Measurements from ENCODE around the gene TRNT1.

DNA sequence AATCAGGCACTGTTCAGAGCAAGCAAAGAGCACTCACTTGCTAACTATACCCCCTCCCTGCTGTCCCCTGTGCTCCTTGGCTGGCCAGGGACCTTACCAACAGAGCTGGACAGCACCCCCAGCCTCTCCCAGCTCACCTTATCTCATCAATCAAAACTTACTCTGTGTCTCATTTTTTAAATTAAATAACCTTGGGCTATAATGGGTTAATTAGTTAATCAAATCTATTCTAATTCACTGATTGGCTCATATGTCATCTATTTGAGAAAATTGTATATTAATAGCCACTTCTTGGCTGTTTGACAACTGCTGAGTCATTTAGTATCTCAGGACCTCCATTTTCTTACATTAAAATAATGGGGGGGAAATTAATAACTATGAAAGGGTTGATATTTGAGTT, 39.5 kb upstream of the TRNT1 start:
- TF ChIP-seq, protein P1, sequence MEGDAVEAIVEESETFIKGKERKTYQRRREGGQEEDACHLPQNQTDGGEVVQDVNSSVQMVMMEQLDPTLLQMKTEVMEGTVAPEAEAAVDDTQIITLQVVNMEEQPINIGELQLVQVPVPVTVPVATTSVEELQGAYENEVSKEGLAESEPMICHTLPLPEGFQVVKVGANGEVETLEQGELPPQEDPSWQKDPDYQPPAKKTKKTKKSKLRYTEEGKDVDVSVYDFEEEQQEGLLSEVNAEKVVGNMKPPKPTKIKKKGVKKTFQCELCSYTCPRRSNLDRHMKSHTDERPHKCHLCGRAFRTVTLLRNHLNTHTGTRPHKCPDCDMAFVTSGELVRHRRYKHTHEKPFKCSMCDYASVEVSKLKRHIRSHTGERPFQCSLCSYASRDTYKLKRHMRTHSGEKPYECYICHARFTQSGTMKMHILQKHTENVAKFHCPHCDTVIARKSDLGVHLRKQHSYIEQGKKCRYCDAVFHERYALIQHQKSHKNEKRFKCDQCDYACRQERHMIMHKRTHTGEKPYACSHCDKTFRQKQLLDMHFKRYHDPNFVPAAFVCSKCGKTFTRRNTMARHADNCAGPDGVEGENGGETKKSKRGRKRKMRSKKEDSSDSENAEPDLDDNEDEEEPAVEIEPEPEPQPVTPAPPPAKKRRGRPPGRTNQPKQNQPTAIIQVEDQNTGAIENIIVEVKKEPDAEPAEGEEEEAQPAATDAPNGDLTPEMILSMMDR (optimal IDR thresholded peaks at IDR 0.05 in 1 of 3, IDR thresholded peaks at IDR 0.05 in 1 of 3, conservative IDR thresholded peaks at IDR 0.05 in 1 of 3; ENCODE audit: extremely low read depth in 1 of 3, insufficient read depth in 2 of 3, low read length in 3 of 3) = no peak
- TF ChIP-seq EZH2 (IDR thresholded peaks at IDR 0.05; ENCODE audit: low read length) = no peak

All from keratinocyte (primary cell).